Astrocyte (in vitro differentiated cells and primary cell): ENCODE data around the gene MUC7. TPM values are rescaled to one million over a fixed set of nuclear protein-coding genes. Genes with fewer than 3 reads are reported as not detected.

Experiments used
- DNase-seq: peaks from one replicate; pipeline ENCODE4 v3.0.0-alpha.2; 2010; ENCODE audit warnings: low read depth
- FAIRE-seq: peaks from 2 replicates; lab custom pipeline; 2011; peaks lifted over from hg19 to GRCh38; lab: Jason Lieb, UNC
- H2AFZ ChIP-seq: 2 replicates; pipeline ENCODE4 v1.6.0; 2012; ENCODE audit warnings: low read depth, low read length, inconsistent platforms
- H3K27ac ChIP-seq: 2 replicates; pipeline ENCODE4 v1.5.1; 2011; ENCODE audit warnings: low read depth, low read length, inconsistent platforms
- H3K27me3 ChIP-seq: 2 replicates; pipeline ENCODE4 v1.6.0; 2011; ENCODE audit warnings: low read length, inconsistent platforms; ENCODE audit not compliant: insufficient read depth
- H3K36me3 ChIP-seq: 2 replicates; pipeline ENCODE4 v1.5.1; 2011; ENCODE audit warnings: low read length, inconsistent platforms; ENCODE audit not compliant: insufficient read depth
- H3K4me1 ChIP-seq: 2 replicates; pipeline ENCODE4 v1.5.1; 2011; ENCODE audit warnings: low read length, inconsistent platforms; ENCODE audit not compliant: insufficient read depth
- H3K4me2 ChIP-seq: 2 replicates; pipeline ENCODE4 v1.6.0; 2012; ENCODE audit warnings: low read length, inconsistent platforms
- H3K4me3 ChIP-seq: 2 replicates; pipeline ENCODE4 v1.5.1; 2011; ENCODE audit warnings: low read depth, mild to moderate bottlenecking, low read length, inconsistent platforms; ENCODE audit not compliant: insufficient read depth
- H3K79me2 ChIP-seq: 2 replicates; pipeline ENCODE4 v1.6.0; 2012; ENCODE audit warnings: mild to moderate bottlenecking, low read length, inconsistent platforms; ENCODE audit not compliant: insufficient read depth
- H3K9ac ChIP-seq: 2 replicates; pipeline ENCODE4 v1.6.0; 2012; ENCODE audit warnings: mild to moderate bottlenecking, low read length, inconsistent platforms
- H3K9me3 ChIP-seq: 2 replicates; pipeline ENCODE4 v1.5.1; 2012; ENCODE audit warnings: low read depth, mild to moderate bottlenecking, low read length, inconsistent platforms; ENCODE audit not compliant: insufficient read depth
- H4K20me1 ChIP-seq: 2 replicates; pipeline ENCODE4 v1.6.0; 2012; ENCODE audit warnings: low read length, inconsistent platforms; ENCODE audit not compliant: insufficient read depth
- H3K27ac Mint-ChIP-seq: one replicate; pipeline ENCODE4 v1.8.0; 2021; ENCODE audit warnings: mild to moderate bottlenecking, mixed read lengths; ENCODE audit not compliant: unreplicated experiment
- H3K27me3 Mint-ChIP-seq: one replicate; pipeline ENCODE4 v1.8.0; 2021; ENCODE audit warnings: low read depth, mixed read lengths; ENCODE audit not compliant: unreplicated experiment
- H3K36me3 Mint-ChIP-seq: one replicate; pipeline ENCODE4 v1.8.0; 2021; ENCODE audit warnings: low read depth, mixed read lengths; ENCODE audit not compliant: unreplicated experiment
- H3K4me1 Mint-ChIP-seq: one replicate; pipeline ENCODE4 v1.8.0; 2021; ENCODE audit warnings: low read depth, mixed read lengths; ENCODE audit not compliant: unreplicated experiment
- H3K4me3 Mint-ChIP-seq: one replicate; pipeline ENCODE4 v1.8.0; 2021; ENCODE audit warnings: mild to moderate bottlenecking, moderate library complexity, mixed read lengths; ENCODE audit not compliant: unreplicated experiment
- H3K9me3 Mint-ChIP-seq: one replicate; pipeline ENCODE4 v1.8.0; 2021; ENCODE audit warnings: mild to moderate bottlenecking, mixed read lengths; ENCODE audit not compliant: unreplicated experiment
- CTCF ChIP-seq: IDR thresholded peaks from 2 replicates; pipeline ENCODE4 v1.5.1; 2011; ENCODE audit warnings: low read depth, mild to moderate bottlenecking, inconsistent platforms, low read length, moderate library complexity; ENCODE audit not compliant: insufficient read depth
- EZH2 ChIP-seq: IDR thresholded peaks from 2 replicates; pipeline ENCODE4 v1.6.1; 2012; ENCODE audit warnings: mild to moderate bottlenecking, low read length, inconsistent platforms; ENCODE audit not compliant: insufficient read depth
- total RNA-seq: library from RNA; stranded (reverse); gene quantifications from 2 replicates; pipeline ENCODE4 v1.2.1, GENCODE V29; 2021

MUC7 gene
- total RNA-seq, 1 donor from 2014 or later: not detected

- Mint-ChIP-seq H3K4me3 (no peak overlapping the region), H3K9me3 (no peaks in the 10 kb centered on the region), H3K27me3 (no peaks in the 10 kb centered on the region), H3K4me1 (no peaks in the 10 kb centered on the region), H3K36me3 (no peaks in the 10 kb centered on the region), H3K27ac (no peak overlapping the region)
- no peaks in the 10 kb centered on the region for H3K9me3 ChIP-seq
- no peak overlapping the region for H2AFZ ChIP-seq
- no peaks in the 10 kb centered on the region for H3K27me3 ChIP-seq
- H3K79me2 ChIP-seq: no peaks in the 10 kb centered on the region
- H3K4me1 ChIP-seq: no peaks in the 10 kb centered on the region
- H3K4me2 ChIP-seq: no peak overlapping the region
- no peak for TF ChIP-seq EZH2
- no peak for TF ChIP-seq CTCF
- H4K20me1 ChIP-seq: no peaks in the 10 kb centered on the region
- H3K27ac ChIP-seq: no peak overlapping the region
- no peak for FAIRE-seq
- H3K36me3 ChIP-seq: no peaks in the 10 kb centered on the region
- no peak overlapping the region for H3K4me3 ChIP-seq
- no peak overlapping the region for H3K9ac ChIP-seq
- no peak for DNase-seq
Observed at GRCh38 chr4:70504733-70505132, 32.7 kb downstream of the MUC7 start.

- no peaks in the 10 kb centered on the region for H3K4me1 Mint-ChIP-seq
- FAIRE-seq: peak; percentile 56
- no peak overlapping the region for H3K4me3 Mint-ChIP-seq
Observed at GRCh38 chr4:70505151-70505748, 33.3 kb downstream of the MUC7 start.

More at GRCh38 chr4:70505151-70505748, 33.3 kb downstream of the MUC7 start:
- Mint-ChIP-seq H3K9me3 (no peaks in the 10 kb centered on the region), H3K36me3 (no peaks in the 10 kb centered on the region), H3K27me3 (no peaks in the 10 kb centered on the region), H3K27ac (no peak overlapping the region)
- Histone ChIP-seq H3K27ac (no peak overlapping the region), H2AFZ (no peak overlapping the region), H3K27me3 (no peaks in the 10 kb centered on the region), H4K20me1 (no peaks in the 10 kb centered on the region), H3K79me2 (no peaks in the 10 kb centered on the region), H3K4me2 (no peak overlapping the region), H3K9me3 (no peaks in the 10 kb centered on the region), H3K4me3 (no peak overlapping the region), H3K4me1 (no peaks in the 10 kb centered on the region), H3K36me3 (no peaks in the 10 kb centered on the region), H3K9ac (no peak overlapping the region)
- TF ChIP-seq CTCF (peak; percentile 93), EZH2 (no peak)
- DNase-seq: no peak
